HFFc6 (cell line): ENCODE measurements around the gene CYP21A2. TPM values are rescaled to one million over a fixed set of nuclear protein-coding genes. Genes with fewer than 3 reads are reported as not detected.

Experiments
- DNase-seq: peaks from one replicate; pipeline ENCODE4 v3.0.0-alpha.2; 2018
- H3K27ac Mint-ChIP-seq: 2 replicates; pipeline ENCODE4 v1.8.0; 2020; ENCODE audit warnings: mild to moderate bottlenecking, mixed read lengths
- H3K27me3 Mint-ChIP-seq: 2 replicates; pipeline ENCODE4 v1.8.0; 2021; ENCODE audit warnings: mild to moderate bottlenecking, moderate library complexity, mixed read lengths; ENCODE audit not compliant: insufficient read depth
- H3K36me3 Mint-ChIP-seq: 2 replicates; pipeline ENCODE4 v1.8.0; 2021; ENCODE audit warnings: low read depth, mixed read lengths
- H3K4me1 Mint-ChIP-seq: 2 replicates; pipeline ENCODE4 v1.8.0; 2020; ENCODE audit warnings: low read depth, mixed read lengths
- H3K4me3 Mint-ChIP-seq: 2 replicates; pipeline ENCODE4 v1.8.0; 2020; ENCODE audit warnings: mild to moderate bottlenecking, moderate library complexity, mixed read lengths
- H3K9me3 Mint-ChIP-seq: 2 replicates; pipeline ENCODE4 v1.8.0; 2020; ENCODE audit warnings: mild to moderate bottlenecking, mixed read lengths
- CTCF ChIP-seq: fragments of 200-600 bp; sonication (generic); IDR thresholded peaks from 2 replicates; pipeline ENCODE4 v1.5.0; 2021; ENCODE audit warnings: antibody characterized with exemption, mild to moderate bottlenecking
- total RNA-seq, 6 experiments: library from RNA; stranded (reverse); fragmentation: NEBNext Ultra II Directional; extraction: Animal tissue kit (Norgen Biotek cat#: 25700); gene quantifications; 2 replicates in 1 of 6; 3 replicates in 5 of 6; pipeline ENCODE4 v1.2.3, GENCODE V29; 2021

The CYP21A2 gene
- total RNA-seq, 6 experiments from 2014 or later, result 0.17 TPM; not detected in 5

GRCh38 chr6:32073613-32074012, 35.4 kb downstream of the CYP21A2 start:
- peaks cover 13% of the 10 kb centered on the region for H3K27me3 Mint-ChIP-seq
- H3K9me3 Mint-ChIP-seq, result no peaks in the 10 kb centered on the region
- no peak overlapping the region for H3K4me3 Mint-ChIP-seq
- H3K36me3 Mint-ChIP-seq, result no peaks in the 10 kb centered on the region
- H3K4me1 Mint-ChIP-seq, result peaks cover 28% of the 10 kb centered on the region
- no peak overlapping the region for H3K27ac Mint-ChIP-seq
- no peak for TF ChIP-seq CTCF
- no peak for DNase-seq

GRCh38 chr6:32074996-32075532, 36.8 kb downstream of the CYP21A2 start:
- DNase-seq, result peak; percentile 27
- H3K36me3 Mint-ChIP-seq, result no peaks in the 10 kb centered on the region
- H3K4me3 Mint-ChIP-seq, result no peak overlapping the region

DNA sequence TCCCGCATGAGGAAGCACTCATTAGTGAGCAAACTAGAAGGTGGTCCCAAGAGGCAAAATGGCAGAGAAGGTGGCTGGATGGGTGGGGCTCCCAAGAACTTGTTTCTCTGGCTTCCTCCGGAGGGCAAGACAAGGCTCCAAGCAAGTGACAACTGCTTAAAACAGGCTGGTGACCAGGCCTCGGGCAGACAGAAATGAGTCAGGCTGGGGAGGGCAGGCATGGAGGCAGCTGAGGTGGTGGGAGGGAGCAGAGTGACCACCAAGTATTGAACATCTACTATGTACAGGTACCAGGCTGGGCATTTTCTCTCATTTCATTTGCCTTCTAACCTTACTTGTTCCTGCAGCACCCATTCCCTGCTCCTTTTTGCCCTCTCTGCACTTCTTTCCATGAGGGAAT, 37.6 kb downstream of the CYP21A2 start:
- Mint-ChIP-seq H3K27ac (peak overlapping the region; percentile 8; the same call in 1 of the 2 replicates), H3K4me1 (peaks cover 45% of the 10 kb centered on the region), H3K9me3 (no peaks in the 10 kb centered on the region), H3K36me3 (no peaks in the 10 kb centered on the region), H3K4me3 (no peak overlapping the region), H3K27me3 (peaks cover 4% of the 10 kb centered on the region)
- DNase-seq, result no peak
- TF ChIP-seq CTCF, result no peak

More at GRCh38 chr6:32074996-32075532, 36.8 kb downstream of the CYP21A2 start:
- H3K27me3 Mint-ChIP-seq, result peaks cover 6% of the 10 kb centered on the region
- peak overlapping the region; percentile 8; the same call in 1 of the 2 replicates for H3K27ac Mint-ChIP-seq
- peaks cover 38% of the 10 kb centered on the region for H3K4me1 Mint-ChIP-seq
- no peak for TF ChIP-seq CTCF
- no peaks in the 10 kb centered on the region for H3K9me3 Mint-ChIP-seq

GRCh38 chr6:32076321-32076809, 38.1 kb downstream of the CYP21A2 start:
- DNase-seq, result peak; percentile 75
- TF ChIP-seq CTCF, result no peak
- Mint-ChIP-seq H3K27me3 (peaks cover 1% of the 10 kb centered on the region), H3K36me3 (no peaks in the 10 kb centered on the region), H3K4me1 (peaks cover 51% of the 10 kb centered on the region), H3K9me3 (no peaks in the 10 kb centered on the region), H3K4me3 (no peak overlapping the region), H3K27ac (peak overlapping the region; percentile 77)

DNA sequence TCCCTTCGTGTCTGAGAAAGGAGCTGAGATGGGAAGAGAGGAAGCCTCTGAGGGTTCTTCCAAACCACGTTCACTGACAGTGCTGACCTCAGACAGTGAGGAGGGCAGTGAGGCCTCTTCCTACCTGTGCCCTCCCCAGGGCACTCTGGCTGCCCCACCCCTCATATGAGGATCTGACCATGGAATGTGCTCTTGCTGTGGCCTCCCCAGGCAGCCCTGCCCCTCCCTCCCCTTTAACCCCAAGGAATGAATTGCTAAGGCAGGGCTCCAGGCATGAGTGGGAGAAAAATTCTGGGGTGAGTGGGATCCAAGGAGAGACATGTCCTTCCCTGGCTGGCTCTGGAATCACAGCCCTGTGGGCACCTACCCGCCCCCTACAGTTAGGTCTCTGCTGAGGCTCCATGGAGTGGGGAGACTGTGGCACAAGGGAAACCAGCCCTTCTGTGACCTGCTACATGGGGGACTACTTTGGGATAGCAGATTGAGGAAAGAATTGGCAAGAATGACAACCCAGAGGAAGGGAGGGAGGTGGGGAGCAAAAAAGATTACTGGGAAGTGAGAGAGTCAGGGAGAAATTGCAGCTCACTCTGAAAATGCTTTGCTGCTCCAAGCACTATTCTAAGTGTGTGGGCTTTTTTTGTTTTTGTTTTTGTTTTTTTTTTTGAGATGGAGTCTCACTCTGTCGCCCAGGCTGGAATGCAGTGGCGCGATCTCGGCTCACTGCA, 41.5 kb downstream of the CYP21A2 start:
- DNase-seq, result no peak
- Mint-ChIP-seq H3K36me3 (no peaks in the 10 kb centered on the region), H3K4me1 (peaks cover 84% of the 10 kb centered on the region), H3K27ac (peak overlapping the region; percentile 19; the same call in 1 of the 2 replicates), H3K9me3 (no peaks in the 10 kb centered on the region), H3K27me3 (peaks cover 4% of the 10 kb centered on the region), H3K4me3 (0 out of 2 replicates have a peak overlapping the region, but pooled peaks have one; percentile 2)
- no peak; the same call in 1 of the 2 replicates for TF ChIP-seq CTCF
